ENCODE measurements around the gene UBE2H.
"Not testable (repeated sequence)": the region's sequence is repeated elsewhere in the genome, so short reads cannot be mapped to it uniquely, and the experiment has no call there.

The UBE2H gene

DNA sequence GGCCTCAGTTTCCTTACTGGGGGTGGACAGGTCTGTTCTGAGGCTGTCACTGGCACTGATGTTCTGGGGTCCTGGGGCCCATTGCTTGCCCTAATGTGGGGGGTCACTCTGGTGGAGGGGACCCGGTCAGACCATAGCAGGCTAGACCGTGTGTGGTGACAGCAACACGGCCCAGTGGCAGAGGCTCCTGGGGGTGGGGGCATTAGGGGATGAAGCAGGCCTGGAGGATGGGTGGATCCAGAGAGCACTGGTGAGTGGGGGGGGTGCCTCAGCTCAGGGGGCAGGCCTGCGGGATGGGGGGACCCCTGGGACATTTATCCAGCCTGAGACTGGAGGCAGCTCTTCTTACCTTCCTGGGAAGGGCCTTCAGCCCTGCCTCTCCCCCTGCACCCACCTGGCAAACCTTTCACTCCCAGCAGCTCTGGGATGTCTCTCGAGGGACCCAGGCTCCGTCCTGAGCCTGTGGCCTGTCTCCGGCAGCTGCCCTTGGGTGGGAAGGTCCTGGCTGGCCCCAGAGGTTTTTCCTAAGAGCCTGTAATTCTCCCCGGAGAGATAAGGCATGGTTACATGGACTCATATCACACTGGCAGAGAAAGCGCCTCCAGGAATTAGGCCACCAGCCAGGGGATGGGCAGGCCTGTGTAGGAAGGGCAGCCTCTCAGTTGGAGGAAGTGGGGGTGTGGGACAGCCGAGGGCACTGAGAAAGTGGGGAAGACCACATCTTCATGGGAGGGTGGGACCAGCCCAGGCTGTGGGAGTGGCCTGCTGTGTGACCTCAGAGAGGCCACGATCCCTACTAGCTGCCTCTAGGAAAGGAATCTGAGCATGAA, 147.7 kb downstream of the UBE2H start:
- DNase-seq, result no peak

DNA sequence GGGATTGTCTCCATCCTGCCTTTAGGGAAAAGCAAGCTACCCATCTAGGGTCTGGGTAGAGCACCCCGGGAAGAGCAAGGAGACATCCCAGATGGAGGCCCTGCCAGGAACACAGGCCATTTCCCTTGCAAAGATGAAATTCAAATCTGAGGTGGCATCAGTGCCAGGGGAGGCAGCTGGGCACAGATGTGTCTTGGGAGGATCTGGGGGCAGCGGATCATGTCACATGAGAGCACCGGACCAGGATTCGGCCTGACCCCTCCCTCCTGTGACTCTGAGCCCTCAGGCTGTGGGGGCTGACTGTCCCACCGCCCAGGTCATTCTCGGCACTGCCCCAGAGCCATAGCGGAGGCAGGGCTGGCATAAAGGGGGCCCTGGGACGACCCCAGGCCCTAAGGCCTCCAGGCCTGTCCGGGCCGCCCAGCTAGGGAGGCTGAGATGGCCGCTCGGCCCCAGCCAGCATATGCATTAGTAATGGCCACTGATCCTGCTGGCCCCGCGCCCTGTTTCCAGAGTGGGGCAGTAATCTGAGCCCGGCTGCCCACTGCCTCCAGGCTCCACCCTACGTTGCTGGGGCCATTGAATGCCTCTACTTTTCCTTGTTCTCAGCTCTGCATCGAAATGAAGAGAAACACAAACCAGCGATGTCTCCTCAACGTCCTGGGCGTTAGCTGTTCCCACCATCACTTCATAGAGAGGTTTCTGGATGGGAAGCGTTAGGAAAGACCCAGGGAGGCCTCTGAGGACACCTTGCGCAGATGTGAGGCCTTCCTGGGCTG, 148.5 kb downstream of the UBE2H start:
- no peak for DNase-seq

DNA sequence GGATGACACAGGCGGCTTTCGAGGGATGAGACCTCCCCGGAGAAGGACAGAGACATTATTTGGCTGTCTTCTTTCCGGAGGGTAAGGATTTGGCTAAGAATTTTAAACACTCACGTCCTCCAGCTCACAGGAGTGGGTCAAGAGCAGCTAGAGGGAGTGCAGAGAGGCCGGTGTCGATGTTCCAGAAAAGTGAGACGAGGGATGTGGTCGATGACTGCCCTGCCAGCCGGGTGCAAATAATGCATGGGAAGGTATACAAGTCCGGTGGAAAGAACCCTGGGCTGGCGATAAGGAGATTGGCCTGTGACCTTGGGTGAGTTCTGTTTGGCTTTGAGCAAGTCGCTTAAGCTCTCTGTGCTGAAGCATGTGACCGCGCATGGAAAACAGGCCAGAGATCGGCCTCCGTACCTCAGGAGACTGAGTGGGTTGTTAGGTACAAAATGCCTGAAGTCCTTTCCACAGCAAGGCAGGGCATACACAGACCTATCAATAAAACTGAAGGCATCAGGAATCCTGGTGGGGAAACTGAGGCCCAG, 149.1 kb downstream of the UBE2H start:
- DNase-seq, result no peak

DNA sequence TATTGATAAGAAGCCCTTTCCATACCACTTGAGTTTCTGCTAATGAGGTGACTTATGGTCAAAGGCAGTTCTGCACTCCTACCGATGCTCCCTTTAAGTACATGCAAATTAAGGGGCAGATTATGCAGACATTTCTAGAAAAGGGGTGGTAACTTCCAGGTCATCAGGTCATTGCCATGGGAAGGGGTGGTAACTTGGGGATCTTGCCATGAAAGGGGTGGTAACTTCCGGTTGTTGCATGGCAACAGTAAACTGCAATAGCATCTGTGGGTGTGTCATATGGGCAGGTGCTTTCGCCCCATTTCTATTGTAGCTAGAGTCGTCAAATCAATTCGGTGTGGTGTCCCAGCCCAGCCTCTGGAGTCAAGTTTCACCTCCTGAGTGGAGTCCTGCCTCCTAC, 150.9 kb downstream of the UBE2H start:
- no peak for DNase-seq

DNA sequence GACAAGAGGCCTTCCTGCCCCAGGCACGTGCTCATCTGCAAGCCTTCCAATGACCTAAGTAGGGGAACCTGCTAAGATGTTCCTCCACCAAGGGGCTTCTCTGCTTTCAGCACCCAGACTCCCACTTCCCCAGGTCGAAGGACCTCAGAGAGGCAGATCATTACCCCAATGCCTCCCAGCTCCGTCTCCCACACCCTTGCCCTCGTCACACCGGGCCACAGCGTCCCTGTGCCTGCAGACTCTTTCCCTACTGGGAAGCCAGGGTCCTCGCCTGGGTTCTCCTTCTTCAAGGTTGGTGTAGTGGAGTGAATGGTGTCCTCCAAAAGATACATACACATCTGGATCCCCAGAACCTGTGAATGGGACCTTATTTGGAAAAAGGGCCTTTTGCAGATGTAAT, 151.9 kb downstream of the UBE2H start:
- DNase-seq, result no peak

DNA sequence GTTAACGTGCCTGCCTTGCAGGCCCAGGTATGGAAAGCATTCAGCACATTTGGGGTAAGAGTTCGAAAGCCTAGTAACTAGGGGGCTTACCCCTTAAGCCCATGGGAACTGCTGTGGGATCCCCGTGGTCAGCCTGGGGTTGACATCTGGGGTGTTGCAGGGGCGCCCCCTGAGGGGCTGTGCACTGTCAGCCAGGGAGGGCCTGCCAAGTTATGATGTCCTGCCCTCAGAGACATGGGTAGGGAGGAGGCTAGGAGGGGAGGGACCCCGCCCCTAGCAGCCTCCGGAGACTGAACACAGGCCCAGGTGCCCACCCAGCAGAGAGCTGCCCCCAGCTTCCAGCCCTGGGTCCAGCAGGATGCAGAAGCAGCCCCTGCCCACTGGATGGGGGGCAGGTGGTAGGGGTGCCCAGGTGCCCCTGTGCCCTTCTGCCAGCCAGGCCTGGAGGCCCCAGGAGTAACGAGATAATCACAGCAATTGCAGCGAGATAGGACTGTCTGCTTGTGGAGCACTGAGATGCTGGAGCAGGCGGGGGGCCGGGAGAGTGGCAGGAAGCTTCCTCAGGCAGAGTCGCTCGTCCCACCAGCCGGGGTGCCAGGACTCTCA, 153.3 kb downstream of the UBE2H start:
- DNase-seq, result no peak

DNA sequence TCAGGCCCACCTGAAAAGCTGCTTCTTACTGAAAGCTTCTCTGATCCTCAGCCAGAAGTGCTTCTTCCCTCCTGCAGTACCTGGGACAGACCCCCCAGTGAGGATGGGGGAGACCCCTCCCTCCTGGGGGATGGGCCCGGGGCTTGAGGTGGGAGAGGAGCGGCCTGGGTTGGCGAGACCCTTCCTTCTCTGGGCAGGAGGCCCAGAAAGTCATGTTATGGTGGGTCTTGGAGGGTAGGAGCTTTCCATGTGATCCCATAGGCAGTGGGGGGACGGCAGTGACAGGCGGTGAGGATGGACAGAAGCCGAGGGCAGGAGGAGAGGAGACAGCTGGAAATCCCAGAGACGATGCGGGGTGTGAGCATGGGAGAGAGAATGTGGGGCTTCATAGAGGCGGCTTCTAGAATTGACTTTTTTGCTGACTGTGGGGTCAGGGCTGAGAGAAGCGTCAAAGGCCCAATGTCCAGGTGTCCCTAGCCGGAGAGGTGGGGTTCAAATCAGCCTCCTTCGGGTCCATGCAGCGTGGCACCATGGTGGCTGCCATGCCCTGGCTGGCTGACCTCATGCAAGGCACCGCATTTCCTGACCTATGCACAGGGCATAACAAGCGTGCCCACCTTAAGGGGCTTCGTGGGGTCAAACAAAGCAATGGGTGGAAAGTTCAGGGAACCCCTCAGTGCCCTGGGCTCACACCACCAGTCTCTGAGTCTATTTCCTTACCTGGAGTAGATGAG, 154.0 kb downstream of the UBE2H start:
- DNase-seq, result no peak

DNA sequence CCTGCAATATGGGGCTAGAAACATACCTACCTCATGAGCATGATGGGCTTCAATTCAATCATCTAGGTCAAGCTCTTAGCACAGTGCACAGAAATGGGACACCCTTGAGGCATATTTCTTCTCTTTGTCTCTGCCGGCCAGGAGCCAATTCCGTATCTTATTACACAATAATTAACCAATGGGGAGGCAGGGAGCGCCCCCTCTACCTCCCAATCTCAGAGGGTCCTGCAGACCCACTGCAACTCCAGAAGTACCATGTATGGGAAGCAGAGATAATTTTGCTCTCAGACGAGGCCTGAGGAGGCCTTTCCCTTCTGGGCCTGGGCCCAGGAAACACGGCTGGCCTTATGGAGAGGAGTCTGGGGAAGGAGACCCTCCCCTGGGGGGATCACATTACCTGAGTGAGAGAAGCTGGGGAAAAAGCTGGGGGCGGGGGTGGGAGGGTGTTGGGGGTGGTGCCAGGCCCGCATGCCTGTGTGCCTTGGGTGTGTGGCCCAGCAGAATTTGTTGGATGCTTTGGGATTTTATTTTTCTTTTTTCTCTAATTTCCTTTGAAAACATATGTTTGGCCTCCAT, 155.5 kb downstream of the UBE2H start:
- DNase-seq, result no peak

DNA sequence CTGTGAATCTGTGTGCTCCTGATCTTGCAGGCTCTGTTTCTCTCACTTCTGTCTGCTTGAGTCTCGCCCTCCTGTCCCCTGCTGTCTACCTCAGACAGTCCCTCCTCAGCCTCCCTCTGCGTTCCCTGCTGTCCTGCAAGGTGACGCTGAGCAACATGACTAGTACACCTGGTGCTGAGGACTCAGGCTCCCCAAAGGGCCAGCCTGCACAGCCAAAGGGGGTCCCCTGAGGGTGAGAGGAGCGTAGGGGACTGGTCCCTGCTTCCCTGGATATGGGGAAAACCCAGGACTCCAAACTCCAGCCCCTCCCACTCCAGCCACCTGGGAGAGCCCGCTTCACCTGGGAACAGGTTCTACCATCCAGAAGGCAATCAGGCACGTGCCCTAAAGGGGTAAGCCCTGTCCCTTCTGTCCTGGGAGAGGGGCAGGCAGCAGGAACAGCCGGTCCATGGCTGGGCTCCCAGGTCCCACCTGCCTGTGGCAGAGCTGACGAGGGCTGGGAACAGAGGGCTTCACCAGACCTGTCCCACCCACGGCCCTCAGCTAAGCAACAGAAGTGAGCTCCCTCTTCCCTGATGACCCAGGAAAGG, 156.5 kb downstream of the UBE2H start:
- no peak for DNase-seq

DNA sequence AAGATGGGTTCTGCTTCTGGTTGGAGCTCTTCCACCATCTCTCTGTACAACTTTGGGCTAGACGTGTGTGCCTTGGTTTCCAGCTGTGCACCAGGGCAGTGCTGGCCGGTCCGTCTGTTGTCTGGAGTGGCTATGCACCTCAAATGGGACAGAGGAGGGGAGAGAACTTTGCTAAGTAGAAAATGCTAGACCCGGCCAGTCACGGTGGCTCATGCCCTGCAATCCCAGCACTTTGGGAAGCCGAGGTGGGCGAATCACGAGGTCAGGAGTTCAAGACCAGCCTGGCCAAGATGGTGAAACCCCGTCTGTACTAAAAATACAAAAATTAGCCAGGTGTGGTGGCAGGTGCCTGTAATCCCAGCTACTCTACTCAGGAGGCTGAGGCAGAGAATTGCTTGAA, 158.3 kb downstream of the UBE2H start:
- DNase-seq, result not testable (repeated sequence)

DNA sequence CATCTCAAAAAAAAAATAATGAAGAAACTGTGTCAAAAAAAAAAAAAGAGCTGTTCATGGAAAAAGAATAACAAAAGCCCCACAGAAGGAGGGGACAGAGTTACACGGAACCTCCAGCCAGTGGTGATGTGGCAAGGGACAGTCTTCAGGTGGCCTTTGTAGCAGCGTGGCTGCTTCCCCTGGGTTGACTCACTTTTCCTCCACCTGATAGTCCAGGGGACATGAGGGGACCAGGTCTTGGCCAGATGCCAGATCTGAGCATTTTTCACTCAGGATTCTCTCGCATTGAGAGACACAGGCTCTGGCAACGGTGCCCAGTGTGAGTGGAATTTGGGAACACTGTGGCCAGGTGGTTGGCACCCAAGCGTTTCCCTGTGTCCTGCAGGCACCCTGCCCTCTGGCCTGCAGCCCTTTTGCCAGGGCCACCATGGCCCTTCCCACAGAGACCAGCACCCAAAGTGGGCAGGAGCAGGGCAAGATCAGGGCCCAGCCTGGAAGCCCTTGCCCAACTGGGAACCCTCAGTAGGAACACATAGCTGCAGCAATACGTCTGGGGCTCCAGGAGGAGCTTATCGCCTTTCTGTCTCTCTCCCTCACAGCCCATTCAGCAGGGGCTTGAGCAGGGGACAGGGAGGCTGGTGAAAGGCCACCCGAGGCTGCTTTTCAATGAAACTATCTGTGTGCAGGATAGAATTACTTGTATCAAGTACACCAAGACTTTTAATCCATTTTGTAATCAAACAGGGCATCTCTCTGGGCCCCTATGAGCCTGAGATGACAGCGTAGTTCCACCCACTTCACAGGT, 159.1 kb downstream of the UBE2H start:
- no peak for DNase-seq

DNA sequence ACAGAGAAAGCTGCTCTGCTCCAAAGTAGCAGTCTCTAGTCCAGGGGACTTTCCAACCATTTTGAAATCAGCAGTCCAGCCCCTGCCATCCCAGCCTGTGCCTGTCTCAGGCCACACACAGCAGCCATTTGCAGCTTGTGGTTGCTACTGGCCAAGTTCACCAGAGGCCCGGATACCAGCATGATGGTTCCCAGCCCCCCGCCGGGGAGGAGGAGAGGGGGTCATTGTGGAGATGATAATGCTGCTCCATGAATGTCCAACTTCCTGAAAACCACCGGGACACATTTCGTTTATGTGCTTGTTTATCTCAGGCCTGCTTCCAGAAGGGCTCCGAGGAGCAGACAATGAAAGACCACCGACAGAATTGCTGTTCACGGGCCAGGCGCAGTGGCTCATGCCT, 160.0 kb downstream of the UBE2H start:
- DNase-seq, result no peak

DNA sequence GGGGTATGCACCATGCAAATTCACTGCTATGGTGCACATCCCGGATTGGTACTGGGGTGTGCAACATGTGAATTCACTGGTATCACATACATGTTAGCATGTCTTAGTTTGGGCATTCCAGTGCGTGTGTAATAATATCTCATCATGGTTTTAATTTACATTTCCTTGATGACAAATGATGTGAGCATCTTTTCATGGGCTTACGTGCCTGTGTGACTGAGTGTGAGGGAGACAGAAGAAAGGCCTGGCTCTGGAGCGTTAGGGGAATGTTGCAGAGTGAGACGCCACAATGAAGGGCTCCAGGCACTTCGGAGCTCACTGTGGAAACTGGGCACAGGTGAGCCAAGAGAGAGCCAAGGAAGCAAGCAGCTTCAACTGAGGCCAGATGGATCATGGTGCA, 162.6 kb downstream of the UBE2H start:
- DNase-seq, result no peak

DNA sequence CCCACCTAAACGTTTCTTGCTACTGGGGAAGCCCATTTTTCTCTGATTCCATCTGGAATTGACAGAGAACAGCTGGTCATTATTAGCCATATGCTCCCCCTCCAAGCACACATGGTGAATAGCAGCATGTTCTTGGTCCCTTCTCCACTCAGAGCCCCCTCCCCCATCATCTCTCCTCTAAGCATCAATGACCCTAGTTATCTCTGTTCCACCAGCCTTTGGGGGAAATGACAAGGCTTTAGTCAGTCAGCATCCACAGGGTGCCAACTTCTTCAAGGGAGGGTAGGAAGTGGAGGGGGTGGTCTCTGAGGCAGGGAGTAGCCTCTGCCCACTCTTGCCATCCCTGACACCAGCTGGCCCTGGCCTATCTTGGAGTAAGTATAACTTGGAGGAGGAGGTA, 163.1 kb downstream of the UBE2H start:
- no peak for DNase-seq

DNA sequence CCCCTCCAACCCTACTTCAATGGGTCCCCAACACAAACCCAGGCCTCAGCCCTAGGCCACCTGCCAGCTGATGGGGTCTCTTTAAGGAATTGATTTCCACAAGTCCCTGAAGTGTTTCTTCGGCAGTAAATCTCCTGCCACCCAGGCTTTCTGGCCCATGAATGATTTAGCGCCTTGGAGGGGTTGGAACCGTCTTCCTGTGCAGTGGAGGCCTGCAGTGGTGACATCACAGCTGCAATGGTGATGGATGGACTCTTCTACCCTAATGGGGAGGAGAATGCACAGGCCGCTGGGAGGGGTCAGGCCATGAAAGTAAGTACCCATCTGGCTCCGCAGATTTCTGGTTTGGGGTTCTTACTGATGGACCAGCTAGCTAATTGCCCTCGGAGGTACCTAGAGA, 163.8 kb downstream of the UBE2H start:
- DNase-seq, result no peak

DNA sequence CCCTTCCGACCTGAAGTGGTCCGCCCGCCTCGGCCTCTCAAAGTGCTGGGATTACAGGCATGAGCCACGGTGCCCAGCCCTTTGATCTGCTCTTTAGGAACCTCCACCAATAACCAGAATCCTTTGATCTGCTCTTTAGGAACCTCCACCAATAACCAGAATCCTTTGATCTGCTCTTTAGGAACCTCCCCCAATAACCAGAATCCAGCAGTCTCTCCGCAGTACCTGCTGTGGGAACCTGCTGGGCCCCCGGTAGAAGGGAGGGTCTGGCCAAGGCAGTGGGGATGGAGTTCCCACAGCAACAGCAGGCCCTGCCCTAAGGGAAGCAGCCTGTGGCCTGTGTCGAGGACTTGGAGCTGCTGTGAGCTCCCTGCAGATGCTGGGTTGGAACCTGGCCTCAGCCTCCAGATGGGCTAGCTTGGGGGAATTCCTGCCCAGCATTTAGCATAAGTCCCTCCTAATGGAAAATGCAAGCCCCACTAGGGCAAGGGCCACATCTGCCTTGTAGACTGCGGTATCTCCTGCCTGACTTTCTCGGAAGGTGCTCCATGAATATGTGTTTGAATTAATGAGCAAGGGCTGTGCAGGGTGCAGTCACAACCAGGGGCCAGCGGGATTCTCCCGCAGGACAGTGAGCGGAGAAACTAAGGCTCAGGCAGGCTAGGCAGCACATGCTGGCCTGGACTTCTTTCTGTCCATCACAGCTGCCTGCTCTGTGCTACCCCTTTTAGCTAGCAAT, 165.8 kb downstream of the UBE2H start:
- no peak for DNase-seq

DNA sequence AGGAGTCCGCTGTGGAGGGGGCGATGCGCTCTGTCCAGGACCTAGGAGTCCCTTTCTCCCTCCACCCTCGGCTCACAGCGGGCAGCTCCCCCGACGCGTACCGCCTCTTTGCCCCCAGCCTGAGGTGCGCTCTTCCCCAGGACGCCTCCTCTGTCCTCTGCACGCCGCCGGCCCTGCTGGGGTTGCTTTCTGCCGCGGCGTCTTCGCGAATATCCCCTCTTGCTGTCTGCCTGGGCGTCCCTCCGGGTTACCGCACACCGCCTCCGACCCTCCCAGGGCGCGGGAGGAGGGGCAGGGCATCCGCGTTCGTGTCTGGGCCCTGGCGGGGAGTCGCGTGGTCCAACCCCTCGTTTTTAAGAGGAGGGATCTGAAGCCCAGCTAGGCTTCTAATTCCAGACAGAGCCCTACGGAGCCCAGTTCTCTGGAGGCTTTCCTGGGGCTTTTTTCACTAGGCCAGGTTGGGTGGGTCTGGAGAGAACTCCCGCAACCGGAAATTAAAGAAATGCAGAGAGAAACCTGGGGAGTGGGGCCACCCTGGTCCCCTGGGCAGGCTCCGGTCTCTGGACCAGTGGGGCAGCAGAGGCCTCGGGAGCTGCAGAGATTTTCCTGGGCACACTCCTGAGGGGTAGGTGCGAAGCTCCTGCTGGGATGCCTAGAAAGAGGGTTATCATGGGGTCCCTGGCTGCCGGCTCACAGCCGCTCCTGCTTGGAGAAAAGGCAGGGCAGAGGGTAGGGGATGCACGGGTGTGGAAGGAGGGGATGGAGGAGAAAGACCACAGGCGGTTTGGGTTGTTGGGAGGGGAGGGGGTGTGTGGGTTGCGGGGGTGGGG, 166.9 kb downstream of the UBE2H start:
- no peak for DNase-seq

DNA sequence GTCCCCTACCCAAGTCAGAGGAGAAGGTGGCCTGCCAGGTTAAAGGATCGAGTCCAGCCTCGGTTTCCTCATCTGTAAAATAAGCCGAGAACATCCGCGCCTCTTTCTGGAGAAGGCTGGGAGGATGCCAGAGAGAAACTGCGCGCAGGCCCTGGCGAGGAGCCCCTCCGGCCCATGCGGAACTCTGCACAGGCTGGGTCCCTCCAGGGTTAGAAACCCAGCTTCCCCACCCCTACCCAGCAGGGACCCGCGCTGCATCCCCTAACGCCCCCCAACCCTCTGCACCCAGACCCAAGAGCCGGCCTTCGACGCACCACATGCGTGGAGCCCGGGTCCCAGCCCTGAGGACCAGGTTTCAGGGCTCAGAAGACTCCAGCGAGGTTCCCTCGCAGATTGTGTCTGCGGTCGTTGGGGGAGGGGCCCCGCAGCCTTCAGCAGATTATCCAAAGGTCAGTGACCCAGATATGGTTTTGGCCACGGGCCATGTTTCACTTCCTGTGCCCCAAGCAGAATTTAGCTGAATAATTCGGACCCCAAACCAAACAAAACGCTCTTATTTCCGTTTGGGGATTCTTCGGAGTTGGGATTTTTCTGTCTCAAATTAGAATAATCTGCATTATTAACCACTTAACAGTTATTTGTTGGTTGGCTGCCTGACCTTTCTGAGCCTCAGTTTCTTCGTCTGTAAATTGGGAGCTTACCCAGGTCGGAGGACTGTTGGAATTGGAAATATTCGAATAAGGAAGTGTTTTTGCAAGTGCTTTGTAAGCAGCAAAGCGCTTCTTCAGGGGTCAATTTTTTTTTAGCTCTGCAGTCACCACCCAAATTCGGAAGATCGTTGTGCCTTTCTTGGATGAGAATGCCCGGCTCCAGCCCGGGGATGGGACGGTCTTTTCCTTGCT, 167.7 kb downstream of the UBE2H start:
- DNase-seq, result no peak

All from C1 segment of cervical spinal cord (tissue), 14 donors.